ENCODE data around the gene FDX2.

FDX2 gene

DNA sequence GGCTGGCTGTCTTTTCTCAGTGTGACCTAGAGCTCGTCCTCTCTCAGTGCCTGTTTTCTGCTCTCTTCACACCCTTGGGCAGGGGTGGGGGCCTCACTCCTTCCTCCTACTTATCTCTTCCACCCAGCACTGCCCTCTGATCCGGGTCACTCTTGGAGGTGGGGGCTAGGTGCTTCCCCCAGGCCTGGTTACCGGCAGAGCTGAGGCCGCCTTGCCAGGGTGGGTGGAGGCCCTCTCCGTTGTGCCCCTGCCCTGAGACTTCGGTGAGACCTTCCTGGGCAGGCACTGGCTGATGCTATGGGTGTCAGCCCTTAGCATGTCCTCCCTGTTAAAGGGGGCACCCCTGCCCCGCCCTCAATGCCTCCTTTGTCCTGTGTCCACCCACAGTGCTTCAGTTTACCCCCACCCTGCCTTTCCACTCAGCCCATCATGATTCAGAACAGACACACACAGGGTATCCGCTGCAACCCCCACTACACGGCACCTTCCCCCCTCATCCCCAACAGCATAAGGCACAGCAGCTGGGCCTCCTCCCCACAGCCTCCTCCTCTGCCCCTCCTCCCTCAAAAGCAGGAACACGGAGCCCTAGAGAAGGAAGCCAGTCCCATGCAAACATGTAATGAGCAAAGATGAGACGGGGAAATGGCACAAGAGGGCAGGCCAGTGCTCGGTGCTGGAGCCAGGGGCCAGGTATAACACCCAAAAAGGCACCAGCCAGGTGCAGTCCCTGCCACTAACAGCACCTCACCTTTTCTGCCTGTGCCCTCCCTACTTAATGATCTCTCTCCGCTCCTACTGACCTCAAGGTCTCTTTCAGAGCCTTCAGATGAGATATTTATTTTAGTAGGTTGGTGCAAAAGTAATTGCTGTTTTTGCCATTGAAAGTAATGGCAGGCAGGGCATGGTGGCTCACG, 16.0 kb downstream of the FDX2 start:
- DNase-seq: no peak

DNA sequence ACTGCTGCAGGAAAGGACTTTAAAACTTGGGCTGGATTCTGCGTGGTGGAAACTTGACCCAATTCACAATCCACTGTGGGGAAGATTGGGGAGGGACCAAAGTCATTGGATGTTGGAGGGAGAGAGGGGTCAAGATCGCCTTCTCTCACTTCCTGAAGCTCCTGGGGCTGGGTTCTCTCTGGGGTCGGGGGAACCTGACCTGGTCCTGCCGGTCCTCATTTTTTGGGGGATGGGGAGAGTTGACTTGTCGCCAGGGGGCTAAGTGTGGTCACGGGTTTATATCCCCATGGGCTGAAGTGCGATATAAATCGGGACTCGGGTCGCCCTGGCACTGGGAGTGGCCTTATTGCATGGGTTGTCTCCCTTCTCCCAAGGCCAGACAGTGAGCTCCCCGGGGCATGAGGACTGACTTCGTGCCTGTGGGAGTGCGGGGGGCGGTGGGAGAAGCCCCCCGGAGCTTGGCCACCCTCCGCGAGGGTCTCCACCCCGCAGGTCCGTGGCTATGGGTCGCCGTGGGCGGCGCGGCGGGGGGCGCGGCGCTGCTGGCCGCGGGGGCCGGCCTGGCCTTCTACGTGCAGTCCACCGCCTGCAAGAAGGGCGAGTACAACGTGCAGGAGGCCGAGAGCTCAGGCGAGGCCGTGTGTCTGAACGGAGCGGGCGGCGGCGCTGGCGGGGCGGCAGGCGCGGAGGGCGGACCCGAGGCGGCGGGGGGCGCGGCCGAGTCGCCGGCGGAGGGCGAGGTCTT, 19.8 kb downstream of the FDX2 start:
- DNase-seq: no peak

GRCh38 chr19:10295305-10295846, 20.4 kb downstream of the FDX2 start:
- peak; percentile 6 for DNase-seq

- no peak for DNase-seq
Measured at GRCh38 chr19:10294368-10294697, 21.5 kb downstream of the FDX2 start.

DNA sequence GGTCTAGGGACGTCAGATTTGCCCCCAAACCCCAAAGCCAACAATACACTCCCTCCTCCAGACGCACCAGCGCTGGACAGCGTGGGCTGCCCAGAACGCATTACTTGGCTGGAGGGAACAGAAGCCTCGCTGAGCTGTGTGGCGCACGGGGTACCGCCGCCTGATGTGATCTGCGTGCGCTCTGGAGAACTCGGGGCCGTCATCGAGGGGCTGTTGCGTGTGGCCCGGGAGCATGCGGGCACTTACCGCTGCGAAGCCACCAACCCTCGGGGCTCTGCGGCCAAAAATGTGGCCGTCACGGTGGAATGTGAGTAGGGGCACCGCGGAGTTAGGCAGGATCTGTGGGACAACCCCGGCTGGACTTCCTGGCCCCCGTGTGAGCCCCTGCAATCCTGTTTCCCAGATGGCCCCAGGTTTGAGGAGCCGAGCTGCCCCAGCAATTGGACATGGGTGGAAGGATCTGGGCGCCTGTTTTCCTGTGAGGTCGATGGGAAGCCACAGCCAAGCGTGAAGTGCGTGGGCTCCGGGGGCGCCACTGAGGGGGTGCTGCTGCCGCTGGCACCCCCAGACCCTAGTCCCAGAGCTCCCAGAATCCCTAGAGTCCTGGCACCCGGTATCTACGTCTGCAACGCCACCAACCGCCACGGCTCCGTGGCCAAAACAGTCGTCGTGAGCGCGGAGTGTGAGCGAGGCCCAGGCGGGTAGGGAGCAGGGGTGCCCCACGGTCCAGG, 22.0 kb downstream of the FDX2 start:
- no peak for DNase-seq

GRCh38 chr19:10292789-10293636, 22.8 kb downstream of the FDX2 start:
- DNase-seq: no peak

GRCh38 chr19:10292206-10292788, 23.5 kb downstream of the FDX2 start:
- DNase-seq: no peak

- DNase-seq: no peak
Measured at GRCh38 chr19:10291554-10292205, 24.1 kb downstream of the FDX2 start.

DNA sequence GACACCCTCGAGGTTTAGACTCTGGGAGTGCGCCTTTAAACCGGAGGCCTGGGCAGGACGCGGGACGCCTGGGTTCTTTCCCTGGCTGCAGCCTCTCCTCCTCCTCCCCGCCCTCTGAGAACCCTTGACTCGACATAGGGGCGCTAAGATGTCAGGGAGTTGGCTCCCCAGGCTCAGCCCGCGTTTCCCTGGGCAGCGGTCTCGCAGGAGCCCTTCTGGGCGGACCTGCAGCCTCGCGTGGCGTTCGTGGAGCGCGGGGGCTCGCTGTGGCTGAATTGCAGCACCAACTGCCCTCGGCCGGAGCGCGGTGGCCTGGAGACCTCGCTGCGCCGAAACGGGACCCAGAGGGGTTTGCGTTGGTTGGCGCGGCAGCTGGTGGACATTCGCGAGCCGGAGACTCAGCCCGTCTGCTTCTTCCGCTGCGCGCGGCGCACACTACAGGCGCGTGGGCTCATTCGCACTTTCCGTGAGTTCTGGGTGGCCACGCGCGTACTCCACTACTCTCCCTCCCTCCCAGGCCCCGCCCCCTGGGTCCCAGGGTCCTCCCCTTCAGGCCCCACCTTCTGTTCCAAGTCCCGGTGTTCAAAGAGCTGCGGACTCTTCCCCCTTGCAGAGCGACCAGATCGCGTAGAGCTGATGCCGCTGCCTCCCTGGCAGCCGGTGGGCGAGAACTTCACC, 24.8 kb downstream of the FDX2 start:
- DNase-seq: peak; percentile 34

DNA sequence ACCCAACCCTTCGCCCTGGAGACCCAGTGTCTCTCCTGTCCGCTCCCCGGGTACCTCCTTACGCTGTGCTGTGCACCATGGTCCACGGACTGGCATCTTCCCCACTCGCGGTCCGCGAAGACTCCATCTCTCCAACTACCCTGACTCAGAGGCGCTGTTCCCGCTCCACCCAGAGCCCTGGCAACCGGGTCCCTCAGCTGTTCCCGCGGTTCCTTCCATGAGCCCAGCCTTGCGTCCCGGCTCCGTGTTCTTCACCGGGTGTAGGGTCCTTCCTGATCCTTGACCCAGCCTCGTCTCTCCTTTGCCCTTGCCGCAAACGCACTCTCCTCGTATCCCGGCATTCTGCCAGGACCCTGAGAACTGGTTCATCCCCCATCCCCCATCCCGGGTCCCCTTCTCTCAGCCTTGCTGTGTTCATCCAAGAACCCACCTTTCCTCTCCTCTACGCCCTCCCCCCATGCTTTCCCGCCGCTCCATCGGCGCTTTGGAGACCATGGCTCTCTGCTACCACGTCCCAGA, 25.4 kb downstream of the FDX2 start:
- no peak for DNase-seq

- peak; percentile 44 for DNase-seq
Measured at GRCh38 chr19:10289836-10290356, 25.9 kb downstream of the FDX2 start, which contains the start of gene ICAM5. Gene ICAM5 (plus strand): TSS chr19:10289952. CDS start chr19:10290044, 92 bp downstream.

DNA sequence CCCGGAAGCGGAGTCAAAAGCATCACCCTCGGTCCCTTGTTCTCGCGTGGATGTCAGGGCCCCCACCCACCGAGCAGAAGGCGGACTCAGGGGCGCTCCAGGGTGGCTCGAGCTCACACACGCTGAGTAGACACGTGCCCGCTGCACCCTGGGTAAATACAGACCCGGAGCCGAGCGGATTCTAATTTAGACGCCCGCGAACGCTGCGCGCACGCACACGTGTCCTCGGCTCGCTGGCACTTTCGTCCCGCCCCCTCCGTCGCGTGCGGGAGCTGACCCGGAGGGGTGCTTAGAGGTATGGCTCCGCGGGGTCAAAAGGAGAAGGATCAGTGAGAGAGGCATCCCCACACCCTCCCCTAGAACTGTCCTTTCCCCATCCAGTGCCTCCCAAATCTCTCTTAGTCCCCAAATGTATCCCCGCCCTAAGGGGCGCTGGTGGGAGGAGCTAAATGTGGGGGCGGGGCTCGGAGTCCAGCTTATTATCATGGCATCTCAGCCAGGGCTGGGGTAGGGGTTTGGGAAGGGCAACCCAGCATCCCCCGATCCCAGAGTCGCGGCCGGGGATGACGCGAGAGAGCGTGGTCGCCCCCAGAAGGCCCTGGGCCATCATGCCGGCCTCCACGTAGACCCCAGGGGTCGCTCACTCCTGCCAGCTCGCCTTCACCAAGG, 26.5 kb downstream of the FDX2 start:
- DNase-seq: peak; percentile 62

GRCh38 chr19:10288662-10289166, 27.1 kb downstream of the FDX2 start:
- peak; percentile 43 for DNase-seq

- no peak for DNase-seq
Measured at GRCh38 chr19:10286803-10287737, 28.7 kb downstream of the FDX2 start, which contains the start of gene ICAM4. Gene ICAM4 (plus strand): TSS chr19:10286955. CDS start chr19:10287013, 58 bp downstream.

DNA sequence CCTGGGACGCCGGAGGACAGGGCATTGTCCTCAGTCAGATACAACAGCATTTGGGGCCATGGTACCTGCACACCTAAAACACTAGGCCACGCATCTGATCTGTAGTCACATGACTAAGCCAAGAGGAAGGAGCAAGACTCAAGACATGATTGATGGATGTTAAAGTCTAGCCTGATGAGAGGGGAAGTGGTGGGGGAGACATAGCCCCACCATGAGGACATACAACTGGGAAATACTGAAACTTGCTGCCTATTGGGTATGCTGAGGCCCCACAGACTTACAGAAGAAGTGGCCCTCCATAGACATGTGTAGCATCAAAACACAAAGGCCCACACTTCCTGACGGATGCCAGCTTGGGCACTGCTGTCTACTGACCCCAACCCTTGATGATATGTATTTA, 30.4 kb downstream of the FDX2 start:
- no peak for DNase-seq

GRCh38 chr19:10284960-10285278, 30.9 kb downstream of the FDX2 start:
- no peak for DNase-seq

GRCh38 chr19:10284065-10284959, 31.5 kb downstream of the FDX2 start:
- no peak for DNase-seq
